ENCODE results near the gene DCTPP1. TPM values are rescaled to one million over a fixed set of nuclear protein-coding genes. Genes with fewer than 3 reads are reported as not detected.

The DCTPP1 gene
- total and polyA plus RNA-seq, 9 of the 15 experiments (the other 6 are each of a cell fraction or from before 2014, with no cell fraction given) = 45.0 to 132 (median 80.6) TPM

- no peak overlapping the region for H2AFZ ChIP-seq (ENCODE audit: low read depth, low read length)
- ChIA-PET CTCF (ENCODE audit: low intra/inter-chr PET ratio) (interaction anchor here (2.2 kb wide), 1 partner anchor 180 kb away, joined by 12 read pairs; no protein-coding TSS in a partner anchor), POLR2A (no interaction called here)
- ATAC-seq = no peak
- no peaks in the 10 kb centered on the region for H3K9me1 ChIP-seq (ENCODE audit: control insufficient read depth, insufficient read depth, low read length)
- H3K27ac ChIP-seq (ENCODE audit: extremely low read depth, low read depth, low read length) = no peak overlapping the region
- intact Hi-C loops (cut with micrococcal nuclease) = no loop called here
- DNase-seq (ENCODE audit: extremely low read depth in 1 of 4, low spot score in 3 of 4) = no peak
- no TSS peak for BruUV-seq (replicated peaks)
- H3K9ac ChIP-seq (ENCODE audit: insufficient read depth in 1 of 2, low read depth in 2 of 2, low read length in 2 of 2) = no peak overlapping the region
- no peak for FAIRE-seq
- H3K27me3 ChIP-seq (ENCODE audit: control insufficient read depth in 2 of 2, insufficient read depth in 2 of 2, low read length in 2 of 2) = no peaks in the 10 kb centered on the region
- H3K4me2 ChIP-seq (ENCODE audit: insufficient read depth, low read length) = no peak overlapping the region
- 50% methylated on average over 2 of the region's 3 CpGs for WGBS (ENCODE audit: insufficient coverage, low coverage, missing lambda C conversion rate)
- H3K79me2 ChIP-seq (ENCODE audit: control insufficient read depth, insufficient read depth, low read length) = peaks cover 21% of the 10 kb centered on the region
- H3K36me3 ChIP-seq (ENCODE audit: control insufficient read depth, insufficient read depth, low read length) = peaks cover 10% of the 10 kb centered on the region
- no peak for TF ChIP-seq ZZZ3 (IDR thresholded peaks at IDR 0.05)
- no peaks in the 10 kb centered on the region for H3K9me3 ChIP-seq (replicated peaks; ENCODE audit: control insufficient read depth, insufficient read depth, low read depth, low read length)
- in situ Hi-C loops (cut with MboI) = no loop called here
- peaks cover 11% of the 10 kb centered on the region in 2 experiments; a peak in 4 of 5 replicates for H3K4me1 ChIP-seq (replicated peaks in 1 of 2; ENCODE audit: control insufficient read depth in 2 of 2, insufficient read depth in 2 of 2, low read length in 2 of 2)
- 0 out of 2 replicates have a peak, but pooled peaks cover 2% of the 10 kb centered on the region for H4K20me1 ChIP-seq (replicated peaks; ENCODE audit: control insufficient read depth, insufficient read depth, low read length)
- H3K4me3 ChIP-seq = no peak overlapping the region
Observed at GRCh38 chr16:30449116-30449435, 19.2 kb upstream of the DCTPP1 start.

GRCh38 chr16:30447512-30448226, 17.8 kb upstream of the DCTPP1 start:
- no peak overlapping the region for H3K9ac ChIP-seq (ENCODE audit: insufficient read depth in 1 of 2, low read depth in 2 of 2, low read length in 2 of 2)
- 0 out of 2 replicates have a peak, but pooled peaks cover 7% of the 10 kb centered on the region for H4K20me1 ChIP-seq (replicated peaks; ENCODE audit: control insufficient read depth, insufficient read depth, low read length)
- no peaks in the 10 kb centered on the region for H3K9me1 ChIP-seq (ENCODE audit: control insufficient read depth, insufficient read depth, low read length)
- ChIA-PET POLR2A (interaction anchor here (0.6 to 1.2 kb wide), 3 partner anchors 13 to 93 kb away, joined by 3 read pairs; no protein-coding TSS in a partner anchor), CTCF (ENCODE audit: low intra/inter-chr PET ratio) (no interaction called here)
- peaks cover 33% of the 10 kb centered on the region for H3K79me2 ChIP-seq (ENCODE audit: control insufficient read depth, insufficient read depth, low read length)
- in situ Hi-C loops (cut with MboI) (no loop called here), intact Hi-C loops (cut with micrococcal nuclease) (loop anchor here (2.0 kb wide), 1 partner anchor 87 kb away; the partner anchor contains the start of gene ZNF747)
- peaks cover 23% of the 10 kb centered on the region for H3K36me3 ChIP-seq (ENCODE audit: control insufficient read depth, insufficient read depth, low read length)
- WGBS (ENCODE audit: insufficient coverage, low coverage, missing lambda C conversion rate) = 78% methylated on average over 12 of the region's 12 CpGs
- BruUV-seq (replicated peaks) = no TSS peak
- no peak overlapping the region for H3K4me2 ChIP-seq (ENCODE audit: insufficient read depth, low read length)
- FAIRE-seq (no peak), ATAC-seq (no peak), DNase-seq (ENCODE audit: extremely low read depth in 1 of 4, low spot score in 3 of 4) (no peak)
- no peaks in the 10 kb centered on the region for H3K9me3 ChIP-seq (replicated peaks; ENCODE audit: control insufficient read depth, insufficient read depth, low read depth, low read length)
- peaks cover 8 to 16% of the 10 kb centered on the region in 2 experiments; a peak in 4 of 5 replicates for H3K4me1 ChIP-seq (replicated peaks in 1 of 2; ENCODE audit: control insufficient read depth in 2 of 2, insufficient read depth in 2 of 2, low read length in 2 of 2)
- no peak overlapping the region for H3K27ac ChIP-seq (ENCODE audit: extremely low read depth, low read depth, low read length)
- H3K27me3 ChIP-seq (ENCODE audit: control insufficient read depth in 2 of 2, insufficient read depth in 2 of 2, low read length in 2 of 2) = no peaks in the 10 kb centered on the region
- no peak overlapping the region for H2AFZ ChIP-seq (ENCODE audit: low read depth, low read length)
- H3K4me3 ChIP-seq = no peak overlapping the region
- no peak for TF ChIP-seq ZBTB34 (CRISPR knock-in tag; IDR thresholded peaks at IDR 0.05)
- TF ChIP-seq L3MBTL2 (IDR thresholded peaks at IDR 0.05) = no peak
- no peak for TF ChIP-seq YBX1 (IDR thresholded peaks at IDR 0.05)
- TF ChIP-seq FIP1L1 (IDR thresholded peaks at IDR 0.05; ENCODE audit: low read depth, low read length, poor library complexity, severe bottlenecking) = no peak
- TF ChIP-seq ZNF512 (tag; IDR thresholded peaks at IDR 0.05) = no peak
- TF ChIP-seq KLF6 (CRISPR knock-in tag; IDR thresholded peaks at IDR 0.05; ENCODE audit: borderline replicate concordance) = no peak
- TF ChIP-seq RBM15 (IDR thresholded peaks at IDR 0.05; ENCODE audit: insufficient read depth, low read length) = no peak
- no peak for TF ChIP-seq NCOR1 (IDR thresholded peaks at IDR 0.05)
- TF ChIP-seq ZNF766 (CRISPR knock-in tag; conservative IDR thresholded peaks at IDR 0.05) = peak; percentile 51; the same call in 1 of the 2 replicates
- TF ChIP-seq TCF7L2 (IDR thresholded peaks at IDR 0.05; ENCODE audit: low read depth, low read length) = no peak
- no peak for TF ChIP-seq SLC30A9 (CRISPR knock-in tag; IDR thresholded peaks at IDR 0.05)
- TF ChIP-seq HEY1 (CRISPR knock-in tag; IDR thresholded peaks at IDR 0.05; ENCODE audit: borderline replicate concordance) = no peak

All from K562 (cell line).